TTC549 (cell line): ENCODE results near the gene ABLIM1.

Experiments used
- FAIRE-seq: peaks from 2 replicates; lab custom pipeline; 2012; peaks lifted over from hg19 to GRCh38; lab: Jason Lieb, UNC

The ABLIM1 gene

GRCh38 chr10:114679552-114679951 lies 21.5 kb upstream of the ABLIM1 start:
- no peak for FAIRE-seq

- no peak for FAIRE-seq
Measured at GRCh38 chr10:114678820-114679219, 20.7 kb upstream of the ABLIM1 start.

GRCh38 chr10:114678336-114678735 lies 20.3 kb upstream of the ABLIM1 start:
- FAIRE-seq, result no peak

- FAIRE-seq, result no peak
Measured at GRCh38 chr10:114674346-114674745, 16.3 kb upstream of the ABLIM1 start.

GRCh38 chr10:114669648-114670047 lies 11.6 kb upstream of the ABLIM1 start:
- FAIRE-seq, result no peak

- no peak for FAIRE-seq
Measured at GRCh38 chr10:114668375-114669080, 10.5 kb upstream of the ABLIM1 start.

GRCh38 chr10:114665873-114666272 lies 7.8 kb upstream of the ABLIM1 start:
- FAIRE-seq, result no peak

GRCh38 chr10:114665406-114665805 lies 7.3 kb upstream of the ABLIM1 start:
- no peak for FAIRE-seq

GRCh38 chr10:114664127-114664526 lies 6.1 kb upstream of the ABLIM1 start:
- no peak for FAIRE-seq

- FAIRE-seq, result no peak
Measured at GRCh38 chr10:114663626-114664025, 5.6 kb upstream of the ABLIM1 start.

GRCh38 chr10:114662646-114663217 lies 4.7 kb upstream of the ABLIM1 start:
- FAIRE-seq, result no peak

GRCh38 chr10:114661212-114661880 lies 3.3 kb upstream of the ABLIM1 start:
- FAIRE-seq, result no peak

- no peak for FAIRE-seq
Measured at GRCh38 chr10:114655671-114656070, 2.4 kb downstream of the ABLIM1 start.

- FAIRE-seq, result no peak
Measured at GRCh38 chr10:114654822-114655575, 3.1 kb downstream of the ABLIM1 start.

GRCh38 chr10:114653926-114654325 lies 4.1 kb downstream of the ABLIM1 start:
- no peak for FAIRE-seq

GRCh38 chr10:114652402-114653368 lies 5.4 kb downstream of the ABLIM1 start:
- FAIRE-seq, result no peak

GRCh38 chr10:114650831-114651230 lies 7.2 kb downstream of the ABLIM1 start:
- FAIRE-seq, result no peak

GRCh38 chr10:114650266-114650665 lies 7.8 kb downstream of the ABLIM1 start:
- FAIRE-seq, result no peak

- FAIRE-seq, result no peak
Measured at GRCh38 chr10:114649217-114649903, 8.7 kb downstream of the ABLIM1 start.

- FAIRE-seq, result no peak
Measured at GRCh38 chr10:114648368-114648767, 9.7 kb downstream of the ABLIM1 start.

- FAIRE-seq, result no peak
Measured at GRCh38 chr10:114647545-114648138, 10.4 kb downstream of the ABLIM1 start.
